RKO (cell line): ENCODE results near the gene IQCE.

Source experiments
- DNase-seq: peaks from one replicate; pipeline ENCODE4 v3.0.0-alpha.2; 2016; ENCODE audit warnings: low spot score

IQCE gene

GRCh38 chr7:2663121-2663886 lies 104.5 kb downstream of the IQCE start:
- no peak for DNase-seq

- DNase-seq = no peak
These were observed 105.2 kb downstream of the IQCE start for GRCh38 chr7:2663960-2664359.
